PC-3 (cell line): ENCODE measurements around the gene YJEFN3. TPM values are rescaled to one million over a fixed set of nuclear protein-coding genes. Genes with fewer than 3 reads are reported as not detected.

Experiments
- ATAC-seq: fragments of 200-7000 bp; cut with Tn5 transposase; 2 replicates; pipeline ENCODE4 v1.9.1; 2020; ENCODE audit warnings: mild to moderate bottlenecking, moderate library complexity
- BruUV-seq: library from RNA; stranded (reverse); fragments of 400-500 nt; replicated peaks from 2 replicates; lab custom pipeline; 2021; lab: Mats Ljungman, UMichigan
- CTCF ChIA-PET: fragments of 300-600 bp; sonication (Branson Sonifier 250); formaldehyde crosslinking; loops from one replicate; lab custom pipeline; 2022; ENCODE audit warnings: antibody characterized with exemption; lab: Charles Lee
- POLR2A ChIA-PET: fragments of 300-600 bp; sonication (Branson Sonifier 250); formaldehyde crosslinking; loops from one replicate; lab custom pipeline; 2022; ENCODE audit warnings: antibody characterized with exemption; ENCODE audit not compliant: unreplicated experiment; lab: Charles Lee
- DNase-seq: peaks from one replicate; pipeline ENCODE4 v3.0.0-alpha.2; 2015
- H2AFZ ChIP-seq: fragments of 300-600 bp; sonication (generic); 2 replicates; pipeline ENCODE4 v1.6.0; 2016; ENCODE audit warnings: antibody characterized with exemption, low read length
- H3F3A ChIP-seq: fragments of 300-600 bp; sonication (generic); one replicate; pipeline ENCODE4 v1.6.0; 2017; ENCODE audit warnings: antibody characterized with exemption, low read length, control low read depth, mild to moderate bottlenecking; ENCODE audit not compliant: unreplicated experiment
- H3K27ac ChIP-seq: fragments of 300-600 bp; sonication (generic); 2 replicates; pipeline ENCODE4 v1.5.1; 2016; ENCODE audit warnings: mild to moderate bottlenecking, low read length
- H3K27me3 ChIP-seq: fragments of 300-600 bp; sonication (generic); 2 replicates; pipeline ENCODE4 v1.6.1; 2016; ENCODE audit warnings: low read length, mixed read lengths
- H3K36me3 ChIP-seq: fragments of 300-600 bp; sonication (generic); 2 replicates; pipeline ENCODE4 v1.6.1; 2016; ENCODE audit warnings: low read depth, mixed run types, low read length, mixed read lengths
- H3K4me1 ChIP-seq: fragments of 300-600 bp; sonication (generic); 2 replicates; pipeline ENCODE4 v1.5.1; 2016; ENCODE audit warnings: low read length; ENCODE audit not compliant: insufficient read depth
- H3K4me2 ChIP-seq: fragments of 300-600 bp; sonication (generic); 2 replicates; pipeline ENCODE4 v1.6.0; 2016; ENCODE audit warnings: low read length
- H3K4me3 ChIP-seq: fragments of 300-600 bp; sonication (generic); 2 replicates; pipeline ENCODE4 v1.5.1; 2016; ENCODE audit warnings: mild to moderate bottlenecking, low read length, mixed read lengths
- H3K79me2 ChIP-seq: fragments of 300-600 bp; sonication (generic); 2 replicates; pipeline ENCODE4 v1.6.1; 2017; ENCODE audit warnings: low read length, mixed read lengths
- H3K9ac ChIP-seq: fragments of 300-600 bp; sonication (generic); 2 replicates; pipeline ENCODE4 v1.6.0; 2016; ENCODE audit warnings: mild to moderate bottlenecking, low read length
- H3K9me2 ChIP-seq: fragments of 300-600 bp; sonication (generic); replicated peaks from 2 replicates; pipeline ENCODE4 v1.6.1; 2016; ENCODE audit warnings: mixed run types, low read length, mixed read lengths
- H3K9me3 ChIP-seq: fragments of 300-600 bp; sonication (generic); 2 replicates; pipeline ENCODE4 v1.6.1; 2016; ENCODE audit warnings: low read length, mixed read lengths
- H4K20me1 ChIP-seq: fragments of 300-600 bp; sonication (generic); 2 replicates; pipeline ENCODE4 v1.6.1; 2016; ENCODE audit warnings: low read length, mixed read lengths
- EZH2 ChIP-seq: fragments of 300-600 bp; sonication (generic); IDR thresholded peaks from one replicate; pipeline ENCODE4 v1.6.1; 2017; ENCODE audit warnings: antibody characterized with exemption, mild to moderate bottlenecking, low read length; ENCODE audit not compliant: unreplicated experiment
- EZH2phosphoT487 ChIP-seq: fragments of 300-600 bp; sonication (generic); IDR thresholded peaks from 2 replicates; pipeline ENCODE4 v1.6.1; 2018; ENCODE audit warnings: mild to moderate bottlenecking, antibody characterized with exemption, low read length, borderline replicate concordance
- intact Hi-C: fragments of 100-400 bp; cut with micrococcal nuclease; formaldehyde crosslinking; loops from 2 replicates; pipeline ENCODE4 v1.9.0; 2023
- total RNA-seq: library from RNA; depleted of rRNA; stranded (reverse); fragments of >200 nt; gene quantifications from 2 replicates; pipeline ENCODE4 v1.2.3, GENCODE V29; 2014
- TF ChIP-seq, protein P1 (sequence below): fragments of 300-600 bp; sonication (generic); conservative IDR thresholded peaks from 2 replicates; pipeline ENCODE4 v1.5.1; 2017; ENCODE audit warnings: antibody characterized with exemption, low read depth, mild to moderate bottlenecking, low read length

Gene YJEFN3
- total RNA-seq, 1 experiment from 2014 or later = 8.1 TPM

DNA sequence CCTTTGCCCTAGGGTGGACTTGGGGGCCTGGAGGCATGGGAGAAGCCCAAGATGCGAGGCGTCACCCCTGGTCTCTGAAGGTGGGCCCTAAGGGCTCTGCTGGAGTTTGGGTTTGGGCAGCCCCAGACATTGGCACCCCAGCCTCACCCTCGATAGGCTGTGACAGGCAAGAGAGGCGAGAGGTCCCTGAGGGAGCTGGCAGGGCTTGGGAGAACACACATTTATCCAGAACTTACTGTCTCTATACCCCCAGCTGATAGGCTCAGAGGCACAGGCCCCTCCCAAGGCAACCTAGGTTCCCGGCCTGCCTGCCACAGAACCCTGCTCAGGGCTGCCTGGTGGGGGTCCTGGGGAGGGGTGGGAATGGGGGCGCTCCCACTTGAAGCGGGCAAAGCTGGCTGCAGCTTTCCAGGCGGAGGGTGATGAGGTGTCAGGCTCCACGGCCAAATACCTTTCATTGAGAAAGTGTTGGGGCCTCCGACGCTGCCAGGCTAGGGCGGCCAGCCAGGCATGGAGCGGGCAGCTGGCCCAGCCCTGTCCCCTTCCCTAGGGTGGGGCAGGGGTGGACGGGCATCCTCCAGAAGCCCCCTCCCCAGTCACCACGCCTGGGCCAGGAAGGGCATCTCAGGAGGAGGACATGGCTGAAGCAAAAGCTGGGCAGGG, 19.1 kb downstream of the YJEFN3 start:
- no peak for DNase-seq
- Histone ChIP-seq H2AFZ (no peak overlapping the region), H3K4me1 (no peaks in the 10 kb centered on the region), H3K4me2 (no peak overlapping the region), H3K36me3 (no peaks in the 10 kb centered on the region), H3F3A (no peaks in the 10 kb centered on the region), H4K20me1 (no peaks in the 10 kb centered on the region), H3K27me3 (no peaks in the 10 kb centered on the region), H3K79me2 (no peaks in the 10 kb centered on the region), H3K9me3 (no peaks in the 10 kb centered on the region), H3K4me3 (no peak overlapping the region), H3K9me2 (no peaks in the 10 kb centered on the region), H3K27ac (no peak overlapping the region), H3K9ac (no peak overlapping the region)
- POLR2A ChIA-PET = no interaction called here
- CTCF ChIA-PET = interaction anchor here (0.6 kb wide), 1 partner anchor 17 kb away, joined by 4 read pairs; no protein-coding TSS in a partner anchor
- BruUV-seq = no TSS peak
- TF ChIP-seq EZH2 (no peak), EZH2phosphoT487 (no peak)
- TF ChIP-seq, protein P1, sequence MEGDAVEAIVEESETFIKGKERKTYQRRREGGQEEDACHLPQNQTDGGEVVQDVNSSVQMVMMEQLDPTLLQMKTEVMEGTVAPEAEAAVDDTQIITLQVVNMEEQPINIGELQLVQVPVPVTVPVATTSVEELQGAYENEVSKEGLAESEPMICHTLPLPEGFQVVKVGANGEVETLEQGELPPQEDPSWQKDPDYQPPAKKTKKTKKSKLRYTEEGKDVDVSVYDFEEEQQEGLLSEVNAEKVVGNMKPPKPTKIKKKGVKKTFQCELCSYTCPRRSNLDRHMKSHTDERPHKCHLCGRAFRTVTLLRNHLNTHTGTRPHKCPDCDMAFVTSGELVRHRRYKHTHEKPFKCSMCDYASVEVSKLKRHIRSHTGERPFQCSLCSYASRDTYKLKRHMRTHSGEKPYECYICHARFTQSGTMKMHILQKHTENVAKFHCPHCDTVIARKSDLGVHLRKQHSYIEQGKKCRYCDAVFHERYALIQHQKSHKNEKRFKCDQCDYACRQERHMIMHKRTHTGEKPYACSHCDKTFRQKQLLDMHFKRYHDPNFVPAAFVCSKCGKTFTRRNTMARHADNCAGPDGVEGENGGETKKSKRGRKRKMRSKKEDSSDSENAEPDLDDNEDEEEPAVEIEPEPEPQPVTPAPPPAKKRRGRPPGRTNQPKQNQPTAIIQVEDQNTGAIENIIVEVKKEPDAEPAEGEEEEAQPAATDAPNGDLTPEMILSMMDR = no peak
- intact Hi-C loops = no loop called here
- ATAC-seq = no peak

DNA sequence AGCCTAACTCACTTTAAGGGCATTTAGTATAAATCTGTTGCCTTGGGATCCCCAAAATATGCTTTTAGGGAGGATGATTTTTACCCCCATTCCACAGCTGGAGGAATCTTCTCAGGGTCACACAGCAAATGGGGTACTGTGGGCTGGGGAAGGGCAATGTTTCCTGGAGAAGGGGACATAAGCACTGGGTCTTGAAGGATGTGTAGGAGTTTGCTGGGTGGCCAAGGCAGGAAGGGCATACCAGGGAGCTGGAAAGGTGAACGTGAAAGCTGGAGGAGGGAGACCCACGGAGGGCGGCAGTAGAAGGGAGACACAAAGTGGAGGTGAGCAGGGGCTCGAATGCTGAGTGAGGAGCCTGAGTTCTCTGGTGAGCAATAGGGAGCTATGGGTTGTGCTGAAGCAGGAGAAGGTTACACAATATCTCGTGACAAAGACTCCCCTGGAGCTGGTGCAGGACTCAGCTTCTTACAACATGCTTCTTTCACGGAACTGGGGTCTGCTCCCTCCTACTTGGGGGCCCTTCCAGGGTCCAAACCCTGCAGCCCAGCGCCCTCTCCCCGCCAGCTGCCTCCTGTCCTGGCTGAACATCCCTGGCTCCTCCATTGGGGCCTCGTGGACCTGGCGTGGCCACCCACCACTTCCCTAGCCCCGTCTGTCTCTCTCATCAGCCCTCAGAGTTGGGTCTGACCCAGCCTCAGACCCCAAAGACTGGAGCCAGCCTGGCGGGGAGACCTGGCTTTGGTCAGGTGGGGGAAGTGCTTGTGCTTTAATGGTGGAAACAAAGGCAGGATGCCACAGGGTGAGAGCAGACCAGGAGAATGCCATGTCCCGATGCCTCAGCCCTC, 20.4 kb downstream of the YJEFN3 start:
- Histone ChIP-seq H3K9me2 (no peaks in the 10 kb centered on the region), H3K79me2 (no peaks in the 10 kb centered on the region), H3K4me2 (no peak overlapping the region), H3K27me3 (no peaks in the 10 kb centered on the region), H3F3A (no peaks in the 10 kb centered on the region), H3K9me3 (no peaks in the 10 kb centered on the region), H2AFZ (no peak overlapping the region), H3K4me1 (no peaks in the 10 kb centered on the region), H3K27ac (no peak overlapping the region), H3K36me3 (no peaks in the 10 kb centered on the region), H3K4me3 (no peak overlapping the region), H3K9ac (no peak overlapping the region), H4K20me1 (no peaks in the 10 kb centered on the region)
- no peak for DNase-seq
- intact Hi-C loops = no loop called here
- POLR2A ChIA-PET = no interaction called here
- ATAC-seq = no peak
- CTCF ChIA-PET = no interaction called here
- BruUV-seq = no TSS peak
- no peak for TF ChIP-seq EZH2
- TF ChIP-seq, protein P1 = no peak
